Muscle of back (tissue), 11 donors: Measurements from ENCODE around the gene CD79A. TPM values are rescaled to one million over a fixed set of nuclear protein-coding genes. Genes with fewer than 3 reads are reported as not detected.

Experiments
- DNase-seq, 3 donors: peaks; one replicate each; pipeline versions ENCODE4 v3.0.0 to v3.0.0-alpha.2; 2013
- polyA plus RNA-seq, 10 donors: library from polyadenylated mRNA; unstranded; fragments of 120-200 nt; gene quantifications; one replicate each; pipeline ENCODE4 v1.2.1, GENCODE V29; 2013; ENCODE audit not compliant: insufficient read length in 10 of 10

CD79A gene
- polyA plus RNA-seq, 10 donors = 0.39 to 2.2 (median 1.2) TPM

- peak; percentile 95 to 97 (median 95) for DNase-seq
Observed at GRCh38 chr19:41883821-41884733, 7.0 kb downstream of the CD79A start.

GRCh38 chr19:41886761-41887710 is 10.0 kb downstream of the CD79A start:
- no peak for DNase-seq

GRCh38 chr19:41887711-41888382 is 10.8 kb downstream of the CD79A start:
- DNase-seq = no peak

GRCh38 chr19:41888926-41889325 is 11.8 kb downstream of the CD79A start:
- DNase-seq = no peak

GRCh38 chr19:41889896-41890295 is 12.8 kb downstream of the CD79A start:
- DNase-seq = no peak

GRCh38 chr19:41890936-41891335 is 13.9 kb downstream of the CD79A start:
- no peak for DNase-seq

GRCh38 chr19:41892173-41892902 is 15.3 kb downstream of the CD79A start:
- no peak for DNase-seq

GRCh38 chr19:41893899-41894298 is 16.8 kb downstream of the CD79A start:
- no peak for DNase-seq

- DNase-seq = no peak
Observed at GRCh38 chr19:41894350-41894749, 17.3 kb downstream of the CD79A start.

- no peak for DNase-seq
Observed at GRCh38 chr19:41895745-41896580, 18.9 kb downstream of the CD79A start.

GRCh38 chr19:41896581-41896942 is 19.5 kb downstream of the CD79A start:
- no peak for DNase-seq

GRCh38 chr19:41897181-41897580 is 20.1 kb downstream of the CD79A start:
- DNase-seq = no peak

- no peak for DNase-seq
Observed at GRCh38 chr19:41897820-41898219, 20.7 kb downstream of the CD79A start.

- DNase-seq = no peak
Observed at GRCh38 chr19:41898235-41898634, 21.2 kb downstream of the CD79A start.

GRCh38 chr19:41901707-41902360 is 24.8 kb downstream of the CD79A start:
- no peak for DNase-seq

GRCh38 chr19:41902594-41902993 is 25.5 kb downstream of the CD79A start:
- DNase-seq = no peak

GRCh38 chr19:41903193-41903953 is 26.3 kb downstream of the CD79A start:
- DNase-seq = no peak

GRCh38 chr19:41904118-41904870 is 27.2 kb downstream of the CD79A start:
- DNase-seq = no peak
